GM06990 (cell line): Measurements from ENCODE around the gene MAFF.

Experiments used
- DNase-seq: peaks from one replicate; pipeline ENCODE4 v3.0.0-alpha.2; 2011; ENCODE audit not compliant: insufficient read length; ENCODE audit errors: extremely low read depth
- H3K27me3 ChIP-seq: replicated peaks from 2 replicates; pipeline ENCODE4 v1.6.0; 2011; ENCODE audit warnings: low read length; ENCODE audit not compliant: control insufficient read depth, insufficient read depth
- H3K36me3 ChIP-seq: 2 replicates; pipeline ENCODE4 v1.5.1; 2011; ENCODE audit warnings: low read length; ENCODE audit not compliant: control insufficient read depth, insufficient read depth
- H3K4me3 ChIP-seq: replicated peaks from 2 replicates; pipeline ENCODE4 v1.5.1; 2011; ENCODE audit warnings: low read depth, mild to moderate bottlenecking, control low read depth, low read length
- TF ChIP-seq, protein P1 (sequence below): IDR thresholded peaks from 2 replicates; pipeline ENCODE4 v1.5.1; 2011; ENCODE audit warnings: low read length, control low read depth, mild to moderate bottlenecking, inconsistent platforms; ENCODE audit not compliant: insufficient read depth, poor library complexity, severe bottlenecking

The MAFF gene

DNA sequence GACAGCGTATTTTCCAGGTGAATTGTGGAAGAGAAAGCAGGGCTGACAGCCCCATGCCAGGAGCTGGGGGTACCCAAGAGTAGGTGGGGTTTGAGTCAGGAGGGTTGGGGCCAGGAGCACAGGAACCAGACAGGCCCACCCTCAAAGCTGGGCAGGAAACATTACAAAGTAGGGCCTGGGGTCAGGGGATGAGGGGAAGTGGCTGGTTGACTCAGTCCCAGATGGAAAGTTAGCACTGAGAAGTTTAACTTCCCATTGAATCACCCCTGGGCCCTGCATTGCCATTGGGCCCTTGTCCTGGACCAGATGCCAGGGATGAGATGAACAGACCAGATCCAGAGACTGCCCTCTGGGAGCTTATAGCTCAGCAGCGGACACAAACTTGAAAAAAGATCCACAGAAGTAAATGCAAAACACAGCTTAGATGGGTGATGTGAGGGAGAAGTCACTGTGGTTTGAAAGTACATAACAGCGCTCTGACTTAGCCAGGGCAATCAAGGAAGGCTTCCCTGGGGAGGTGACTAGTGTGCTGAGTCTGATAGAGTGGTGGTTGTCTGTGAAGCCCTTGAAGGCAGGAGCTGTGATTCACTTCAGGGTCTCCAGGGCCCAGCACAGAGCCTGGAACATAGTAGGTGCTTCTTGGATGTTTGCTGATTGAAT, 2.2 kb downstream of the MAFF start:
- DNase-seq = no peak
- no peaks in the 10 kb centered on the region for H3K27me3 ChIP-seq
- no peaks in the 10 kb centered on the region for H3K36me3 ChIP-seq
- no peak overlapping the region for H3K4me3 ChIP-seq
- TF ChIP-seq, protein P1, sequence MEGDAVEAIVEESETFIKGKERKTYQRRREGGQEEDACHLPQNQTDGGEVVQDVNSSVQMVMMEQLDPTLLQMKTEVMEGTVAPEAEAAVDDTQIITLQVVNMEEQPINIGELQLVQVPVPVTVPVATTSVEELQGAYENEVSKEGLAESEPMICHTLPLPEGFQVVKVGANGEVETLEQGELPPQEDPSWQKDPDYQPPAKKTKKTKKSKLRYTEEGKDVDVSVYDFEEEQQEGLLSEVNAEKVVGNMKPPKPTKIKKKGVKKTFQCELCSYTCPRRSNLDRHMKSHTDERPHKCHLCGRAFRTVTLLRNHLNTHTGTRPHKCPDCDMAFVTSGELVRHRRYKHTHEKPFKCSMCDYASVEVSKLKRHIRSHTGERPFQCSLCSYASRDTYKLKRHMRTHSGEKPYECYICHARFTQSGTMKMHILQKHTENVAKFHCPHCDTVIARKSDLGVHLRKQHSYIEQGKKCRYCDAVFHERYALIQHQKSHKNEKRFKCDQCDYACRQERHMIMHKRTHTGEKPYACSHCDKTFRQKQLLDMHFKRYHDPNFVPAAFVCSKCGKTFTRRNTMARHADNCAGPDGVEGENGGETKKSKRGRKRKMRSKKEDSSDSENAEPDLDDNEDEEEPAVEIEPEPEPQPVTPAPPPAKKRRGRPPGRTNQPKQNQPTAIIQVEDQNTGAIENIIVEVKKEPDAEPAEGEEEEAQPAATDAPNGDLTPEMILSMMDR = no peak

DNA sequence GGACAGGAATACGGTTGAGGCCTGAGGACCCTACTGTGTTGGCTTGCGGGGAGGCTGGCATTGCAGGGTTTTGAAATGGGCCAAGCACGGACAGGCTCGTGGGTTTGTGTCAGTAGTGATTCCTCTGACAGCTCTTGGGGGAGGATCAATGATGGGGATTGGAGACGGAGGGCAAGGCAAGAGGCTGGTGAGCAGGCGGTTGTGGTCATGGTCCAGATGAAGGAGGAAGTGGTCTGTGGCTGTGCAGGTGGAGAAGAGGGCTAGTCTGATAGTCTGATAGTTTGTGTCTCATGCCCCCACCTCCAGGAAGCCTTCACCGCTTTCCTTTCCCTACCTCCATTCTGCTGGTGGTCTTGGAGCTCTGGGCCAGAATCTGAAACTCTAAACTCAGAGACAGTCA, 3.0 kb downstream of the MAFF start:
- Histone ChIP-seq H3K4me3 (no peak overlapping the region), H3K36me3 (no peaks in the 10 kb centered on the region), H3K27me3 (no peaks in the 10 kb centered on the region)
- TF ChIP-seq, protein P1 = no peak
- no peak for DNase-seq

DNA sequence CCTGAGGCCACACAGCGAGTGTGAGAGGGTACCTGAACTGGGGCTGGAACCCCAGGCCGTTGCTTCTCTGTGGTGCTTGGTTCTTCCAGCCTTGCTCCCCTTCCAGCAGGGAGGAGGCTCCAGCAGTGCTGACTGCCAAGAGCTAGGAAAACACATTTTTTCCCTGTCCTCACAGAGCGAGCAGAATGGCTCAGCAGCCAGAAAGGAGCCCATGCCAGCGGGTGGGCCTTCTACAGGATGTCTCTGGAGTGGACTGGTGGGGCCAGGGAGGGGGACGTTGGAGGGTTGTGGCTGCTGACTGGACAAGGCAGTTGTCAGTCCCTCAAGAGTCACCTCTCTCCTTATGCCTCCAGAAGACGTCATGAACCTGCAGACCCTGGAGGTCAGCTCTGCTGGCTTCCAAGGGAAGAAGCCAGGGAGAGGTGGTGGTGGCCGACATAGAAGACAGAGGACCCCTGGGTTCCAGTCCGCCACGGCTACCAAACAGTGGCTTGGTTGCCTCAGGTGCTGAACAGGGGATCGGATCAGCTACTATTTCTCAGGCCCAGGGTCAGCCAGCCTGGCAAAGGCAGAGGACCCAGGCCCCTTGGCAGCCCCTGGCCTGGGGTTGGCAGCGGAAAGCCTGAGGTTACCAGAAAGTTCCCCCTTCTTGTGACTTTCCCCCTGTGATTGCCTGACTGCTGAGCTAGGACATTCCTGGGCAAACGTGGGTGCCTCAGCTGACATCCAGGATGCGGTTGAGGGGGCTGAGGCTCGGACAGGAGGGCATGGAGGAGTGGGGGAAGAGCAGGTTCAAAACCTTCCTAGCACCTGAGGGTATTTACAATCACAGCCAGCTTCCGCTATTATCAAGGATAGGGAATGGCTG, 3.7 kb downstream of the MAFF start:
- no peak overlapping the region for H3K4me3 ChIP-seq
- TF ChIP-seq, protein P1 = no peak
- no peak for DNase-seq

DNA sequence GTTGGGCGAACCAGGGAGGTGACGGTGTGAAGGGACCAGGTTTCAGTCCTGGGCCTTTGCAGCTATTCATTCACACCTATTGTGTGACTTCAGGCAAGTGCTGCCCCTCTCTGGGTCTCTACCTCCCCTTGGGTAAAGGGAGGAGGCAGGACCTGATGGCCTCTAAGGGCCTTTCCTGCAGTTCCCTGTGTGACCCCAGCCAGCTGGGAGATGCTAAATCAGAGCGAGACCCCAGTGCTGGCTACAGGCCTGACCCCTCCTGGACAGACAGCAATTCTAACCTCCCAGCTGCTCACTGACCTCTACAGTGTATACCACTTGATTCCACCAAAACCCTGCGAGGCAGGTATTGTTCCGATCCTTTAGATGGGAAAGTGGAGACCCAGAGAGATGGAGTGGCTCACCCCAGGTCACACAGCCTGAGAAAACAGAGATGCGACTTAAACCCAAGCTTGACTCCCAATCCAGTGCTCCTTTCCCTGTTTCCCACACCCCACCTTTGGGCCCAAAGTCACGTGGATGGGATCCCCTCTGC, 6.2 kb downstream of the MAFF start:
- Histone ChIP-seq H3K36me3 (no peaks in the 10 kb centered on the region; the same call in 1 of the 2 replicates), H3K27me3 (no peaks in the 10 kb centered on the region), H3K4me3 (no peak overlapping the region)
- no peak for DNase-seq
- TF ChIP-seq, protein P1 = no peak

More for the DNA sequence above, 3.7 kb downstream of the MAFF start:
- Histone ChIP-seq H3K36me3 (no peaks in the 10 kb centered on the region), H3K27me3 (no peaks in the 10 kb centered on the region)

DNA sequence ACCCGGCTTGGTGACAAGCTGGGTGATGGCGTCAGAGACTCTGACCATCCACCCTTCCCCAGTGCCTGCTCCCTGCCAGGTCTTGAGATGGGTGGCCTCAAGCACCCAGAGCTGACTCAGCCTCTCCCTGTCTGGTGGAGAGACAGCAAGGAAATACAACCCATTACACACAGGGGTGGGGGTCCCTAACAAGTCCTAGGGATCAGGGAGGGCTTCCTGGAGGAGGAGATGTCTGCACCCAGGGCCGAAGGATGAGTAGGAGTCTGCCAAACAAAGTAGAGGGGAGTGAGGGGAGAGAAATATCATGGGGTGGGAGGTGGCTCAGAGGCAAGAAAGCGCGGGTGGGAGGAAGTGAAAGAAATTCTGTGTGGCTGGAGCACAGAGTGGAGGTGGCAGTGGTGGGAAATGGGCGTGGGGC, 6.8 kb downstream of the MAFF start:
- TF ChIP-seq, protein P1 = no peak
- Histone ChIP-seq H3K36me3 (no peaks in the 10 kb centered on the region; the same call in 1 of the 2 replicates), H3K27me3 (no peaks in the 10 kb centered on the region), H3K4me3 (no peak overlapping the region)
- DNase-seq = no peak
